ENCODE measurements around the gene P3R3URF. TPM values are rescaled to one million over a fixed set of nuclear protein-coding genes. Genes with fewer than 3 reads are reported as not detected.
A peak's percentile ranks its signal among the peaks of the same experiment; 100 is the strongest.
"Not testable (repeated sequence)": the region's sequence is repeated elsewhere in the genome, so short reads cannot be mapped to it uniquely, and the experiment has no call there.

P3R3URF gene
- total RNA-seq: not detected

GRCh38 chr1:46176211-46176865, at the start of gene P3R3URF:
Gene P3R3URF (minus strand): TSS chr1:46176488. CDS start chr1:46176471, 17 bp downstream.
- ATAC-seq (ENCODE audit: low FRiP score) (no peak), DNase-seq (ENCODE audit: low spot score) (no peak)
- no peak for TF ChIP-seq CTCF (IDR thresholded peaks at IDR 0.05)

- TF ChIP-seq CTCF (IDR thresholded peaks at IDR 0.05): no peak
- no peak for DNase-seq (ENCODE audit: low spot score)
- no peak for ATAC-seq (ENCODE audit: low FRiP score)
These were observed 48.7 kb upstream of the P3R3URF start for GRCh38 chr1:46224966-46225365.

- peak in 1 of 3 donors; percentile 60 for TF ChIP-seq CTCF (IDR thresholded peaks at IDR 0.05)
- DNase-seq (ENCODE audit: low spot score) (peak; percentile 32), ATAC-seq (ENCODE audit: low FRiP score) (peak; percentile 77)
These were observed 47.2 kb upstream of the P3R3URF start for GRCh38 chr1:46223472-46223943.

GRCh38 chr1:46223055-46223454, 46.8 kb upstream of the P3R3URF start:
- not testable (repeated sequence) for ATAC-seq (ENCODE audit: low FRiP score); DNase-seq (ENCODE audit: low spot score)

GRCh38 chr1:46221749-46222148, 45.5 kb upstream of the P3R3URF start:
- no peak for TF ChIP-seq CTCF (IDR thresholded peaks at IDR 0.05)
- ATAC-seq (ENCODE audit: low FRiP score): no peak
- DNase-seq (ENCODE audit: low spot score): no peak

- ATAC-seq (ENCODE audit: low FRiP score): no peak
- DNase-seq (ENCODE audit: low spot score): no peak
- TF ChIP-seq CTCF (IDR thresholded peaks at IDR 0.05): no peak
These were observed 44.5 kb upstream of the P3R3URF start for GRCh38 chr1:46220808-46221207.

- TF ChIP-seq CTCF (IDR thresholded peaks at IDR 0.05): no peak
- DNase-seq (ENCODE audit: low spot score) (no peak), ATAC-seq (ENCODE audit: low FRiP score) (no peak)
These were observed 43.5 kb upstream of the P3R3URF start for GRCh38 chr1:46219551-46220520.

Measured in omental fat pad (tissue), 4 donors.